ENCODE measurements around the gene DLGAP1.

DNA sequence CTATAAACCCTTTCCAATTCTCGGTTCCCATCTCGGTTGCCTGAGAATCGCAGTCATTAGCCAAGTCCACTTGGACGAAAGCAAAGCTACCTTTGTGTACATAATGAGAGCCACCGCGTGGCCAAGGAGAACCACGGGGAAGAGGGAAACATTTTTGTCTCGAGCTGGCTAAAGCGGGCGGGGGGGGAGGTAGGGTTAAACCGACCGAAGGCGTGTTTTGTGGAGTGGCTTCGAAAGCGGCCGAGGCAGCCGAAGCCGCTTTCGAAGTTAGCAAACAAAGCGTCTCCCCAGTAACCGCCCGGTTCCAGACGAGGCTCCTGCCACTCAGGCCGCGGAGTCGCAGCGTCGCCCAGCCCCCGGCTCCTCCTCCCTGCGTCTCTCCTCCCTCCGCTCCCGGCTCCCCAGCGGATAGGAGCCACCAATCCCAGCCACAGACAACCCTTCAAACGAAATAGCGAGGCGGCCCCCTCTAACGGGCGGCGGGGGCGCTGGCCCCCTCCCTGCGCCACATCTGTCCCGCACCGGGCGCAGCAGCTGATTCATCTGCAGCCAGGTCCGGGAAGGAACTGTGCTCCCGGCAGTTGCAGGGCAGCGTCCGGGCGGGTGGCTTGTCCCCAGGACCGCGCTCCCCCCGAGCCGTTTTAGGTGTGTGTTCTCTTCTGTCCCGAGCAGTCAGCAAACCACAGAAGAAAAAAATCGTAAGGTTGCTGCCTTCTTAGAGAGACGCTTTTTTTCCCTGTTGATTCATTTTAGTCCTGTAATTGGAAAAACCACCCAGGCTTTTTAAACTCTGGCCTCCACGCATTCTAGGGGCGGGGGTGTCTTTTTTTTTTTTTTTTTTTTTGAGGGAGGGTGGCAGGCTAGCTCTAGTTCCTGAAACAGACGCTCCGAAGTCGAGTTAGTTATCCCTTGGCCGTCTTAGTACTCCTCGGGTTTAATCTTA is 1006.9 kb downstream of the DLGAP1 start:
- TF ChIP-seq, protein P1, sequence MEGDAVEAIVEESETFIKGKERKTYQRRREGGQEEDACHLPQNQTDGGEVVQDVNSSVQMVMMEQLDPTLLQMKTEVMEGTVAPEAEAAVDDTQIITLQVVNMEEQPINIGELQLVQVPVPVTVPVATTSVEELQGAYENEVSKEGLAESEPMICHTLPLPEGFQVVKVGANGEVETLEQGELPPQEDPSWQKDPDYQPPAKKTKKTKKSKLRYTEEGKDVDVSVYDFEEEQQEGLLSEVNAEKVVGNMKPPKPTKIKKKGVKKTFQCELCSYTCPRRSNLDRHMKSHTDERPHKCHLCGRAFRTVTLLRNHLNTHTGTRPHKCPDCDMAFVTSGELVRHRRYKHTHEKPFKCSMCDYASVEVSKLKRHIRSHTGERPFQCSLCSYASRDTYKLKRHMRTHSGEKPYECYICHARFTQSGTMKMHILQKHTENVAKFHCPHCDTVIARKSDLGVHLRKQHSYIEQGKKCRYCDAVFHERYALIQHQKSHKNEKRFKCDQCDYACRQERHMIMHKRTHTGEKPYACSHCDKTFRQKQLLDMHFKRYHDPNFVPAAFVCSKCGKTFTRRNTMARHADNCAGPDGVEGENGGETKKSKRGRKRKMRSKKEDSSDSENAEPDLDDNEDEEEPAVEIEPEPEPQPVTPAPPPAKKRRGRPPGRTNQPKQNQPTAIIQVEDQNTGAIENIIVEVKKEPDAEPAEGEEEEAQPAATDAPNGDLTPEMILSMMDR (IDR thresholded peaks at IDR 0.05; ENCODE audit: low read depth, low read length), result no peak; the same call in none of the 2 replicates
- TF ChIP-seq EZH2phosphoT487 (IDR thresholded peaks at IDR 0.05; ENCODE audit: low read depth), result no peak
